Activated gamma-delta T cell (primary cell): Measurements from ENCODE around the gene ATP11B.

Experiments
- DNase-seq: peaks from one replicate; lab custom pipeline; 2025; lab: John Stamatoyannopoulos, UW

The ATP11B gene

DNA sequence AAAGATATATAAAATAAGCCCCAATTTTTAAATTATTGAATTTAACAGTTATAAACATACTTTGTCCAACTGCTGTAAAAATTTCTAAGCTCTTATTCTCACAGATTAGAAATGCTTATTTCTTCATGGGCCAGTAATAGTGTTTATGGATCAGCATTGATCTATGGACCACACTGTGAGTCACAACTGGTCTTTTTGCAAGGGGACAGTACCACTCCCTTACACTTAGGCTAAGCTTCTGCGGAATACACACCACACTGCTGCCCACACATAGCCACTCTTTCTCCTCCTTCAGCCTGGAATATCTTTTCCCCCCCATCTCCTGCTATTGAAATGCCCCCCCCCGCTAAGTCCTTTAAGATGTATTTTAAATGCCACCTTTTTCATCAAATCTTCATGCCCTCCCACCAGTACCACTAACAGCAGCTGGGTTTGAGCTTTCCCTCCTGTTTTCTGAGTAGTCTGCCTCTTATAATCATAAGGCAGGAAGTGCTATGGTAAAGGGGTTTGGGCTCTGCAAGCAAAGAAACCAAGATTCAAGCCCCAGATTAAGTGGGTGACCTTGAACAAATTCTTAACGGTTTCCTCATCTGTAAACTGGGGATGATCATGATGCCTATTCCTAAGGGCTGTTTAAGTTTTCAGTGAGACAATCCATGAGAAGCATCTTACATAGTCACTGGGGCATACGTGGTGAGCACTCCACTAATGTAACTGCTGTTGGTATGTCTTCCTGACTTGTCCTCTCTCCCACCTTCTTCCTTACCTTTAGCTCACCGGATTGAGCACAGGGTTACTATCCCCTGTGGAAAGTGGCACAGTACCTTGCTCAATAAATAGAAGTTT, 117.9 kb downstream of the ATP11B start:
- DNase-seq = no peak

- no peak for DNase-seq
Observed at GRCh38 chr3:182911782-182912111, 118.4 kb downstream of the ATP11B start.

- no peak for DNase-seq
Observed at GRCh38 chr3:182912474-182912873, 119.2 kb downstream of the ATP11B start.

GRCh38 chr3:182913889-182914288, 120.6 kb downstream of the ATP11B start:
- DNase-seq = no peak

- DNase-seq = no peak
Observed at GRCh38 chr3:182914341-182914740, 121.0 kb downstream of the ATP11B start.

DNA sequence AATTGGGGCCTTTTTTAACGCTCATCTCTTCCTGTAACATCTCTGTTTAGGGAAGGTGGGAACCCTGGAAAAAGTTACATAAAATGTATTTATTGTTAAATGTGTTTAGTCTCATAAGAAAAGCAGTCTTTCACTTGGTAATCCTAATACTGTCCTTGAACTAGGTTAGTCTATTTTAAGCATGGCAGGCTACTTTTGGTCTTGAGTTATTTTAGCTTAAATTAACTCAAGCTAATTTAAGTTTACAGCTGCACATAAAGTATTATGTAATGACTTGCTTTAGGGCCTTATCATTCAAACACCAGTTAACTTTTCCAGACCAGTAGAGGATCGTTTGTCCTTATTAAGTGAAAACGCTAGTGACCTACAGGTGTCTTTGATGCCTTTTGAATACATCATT, 123.8 kb downstream of the ATP11B start:
- no peak for DNase-seq

DNA sequence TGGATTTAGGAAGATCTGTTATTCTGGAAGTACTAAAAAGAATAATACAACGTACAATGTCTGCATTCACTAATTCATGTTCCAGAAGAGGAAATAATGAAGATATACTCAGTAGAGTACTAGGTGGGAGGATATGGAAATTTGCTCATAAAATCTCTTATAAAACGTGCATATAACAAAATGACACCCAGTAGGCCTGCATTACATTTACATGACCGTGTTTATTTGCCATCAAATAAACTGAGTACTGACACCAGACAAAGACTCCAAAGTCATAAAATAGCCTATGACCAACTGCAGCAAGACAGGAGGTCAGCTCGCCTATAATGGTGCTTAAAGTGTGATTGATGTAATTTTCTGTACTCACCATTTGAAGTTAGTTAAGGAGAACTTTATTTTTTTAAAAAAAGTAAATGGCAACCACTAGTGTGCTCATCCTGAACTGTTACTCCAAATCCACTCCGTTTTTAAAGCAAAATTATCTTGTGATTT, 126.6 kb downstream of the ATP11B start:
- no peak for DNase-seq

DNA sequence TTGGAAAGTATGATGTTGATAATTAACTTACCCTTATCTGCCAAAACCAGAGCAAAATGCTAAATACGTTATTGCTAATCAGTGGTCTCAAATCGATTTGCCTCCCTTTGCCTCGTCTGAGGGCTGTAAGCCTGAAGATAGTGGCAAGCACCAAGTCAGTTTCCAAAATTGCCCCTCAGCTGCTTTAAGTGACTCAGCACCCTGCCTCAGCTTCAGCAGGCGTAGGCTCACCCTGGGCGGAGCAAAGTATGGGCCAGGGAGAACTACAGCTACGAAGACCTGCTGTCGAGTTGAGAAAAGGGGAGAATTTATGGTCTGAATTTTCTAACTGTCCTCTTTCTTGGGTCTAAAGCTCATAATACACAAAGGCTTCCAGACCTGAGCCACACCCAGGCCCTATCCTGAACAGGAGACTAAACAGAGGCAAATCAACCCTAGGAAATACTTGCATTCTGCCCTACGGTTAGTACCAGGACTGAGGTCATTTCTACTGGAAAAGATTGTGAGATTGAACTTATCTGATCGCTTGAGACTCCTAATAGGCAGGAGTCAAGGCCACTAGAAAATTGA, 127.3 kb downstream of the ATP11B start:
- no peak for DNase-seq

DNA sequence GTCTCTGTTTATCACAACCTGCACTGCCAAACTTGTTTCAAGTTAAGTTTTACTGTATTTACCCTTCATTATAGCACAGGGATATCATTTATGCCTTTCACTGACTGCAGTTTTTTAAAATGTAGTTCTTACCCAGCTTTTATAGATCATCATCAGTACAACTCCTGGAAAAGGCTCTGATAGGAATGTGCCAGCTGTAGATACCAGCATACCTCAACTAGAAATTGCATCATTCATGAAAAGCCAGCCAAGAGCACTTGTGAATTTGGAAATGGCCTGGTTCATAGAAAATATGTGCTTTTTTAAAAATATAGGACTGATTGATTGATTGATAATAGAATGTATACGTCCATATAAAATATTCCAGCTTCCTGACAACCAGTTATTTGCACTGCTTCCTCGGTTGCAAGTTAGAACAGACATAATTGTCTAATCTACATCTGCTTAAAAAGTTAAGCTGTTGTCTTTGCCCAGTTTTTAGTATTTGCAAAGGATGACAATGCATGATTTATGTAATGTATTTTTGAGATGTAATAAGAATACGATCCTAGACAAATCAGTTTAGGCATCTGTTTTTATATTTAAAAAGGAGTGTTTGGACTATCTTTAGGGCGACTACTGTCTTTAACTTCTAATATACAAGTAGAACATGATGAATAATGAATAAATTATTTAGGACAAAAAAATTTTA, 128.5 kb downstream of the ATP11B start:
- DNase-seq = no peak

- DNase-seq = no peak
Observed at GRCh38 chr3:182925330-182925943, 132.1 kb downstream of the ATP11B start.

GRCh38 chr3:182925944-182926337, 132.6 kb downstream of the ATP11B start:
- no peak for DNase-seq

GRCh38 chr3:182935803-182936202, 142.5 kb downstream of the ATP11B start:
- DNase-seq = no peak

GRCh38 chr3:182936239-182936917, 143.1 kb downstream of the ATP11B start:
- DNase-seq = no peak

DNA sequence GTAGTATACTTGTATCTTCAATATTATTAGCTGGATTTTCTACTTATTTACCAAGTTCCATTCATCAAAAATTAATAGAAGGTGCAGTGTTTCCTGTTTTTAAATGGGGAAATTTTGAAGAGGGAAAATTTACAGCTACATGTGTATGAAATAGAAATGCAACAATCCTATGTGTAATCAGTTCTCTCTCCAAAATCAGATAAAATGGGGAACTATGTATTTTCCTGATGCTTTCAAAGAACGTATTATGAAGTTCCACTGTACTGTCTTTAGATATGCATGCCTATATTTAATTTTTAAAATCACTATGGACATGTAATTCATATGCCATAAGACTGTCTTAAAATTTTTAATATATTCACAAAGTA, 143.6 kb downstream of the ATP11B start:
- no peak for DNase-seq

GRCh38 chr3:182937293-182938051, 144.2 kb downstream of the ATP11B start:
- DNase-seq = no peak

DNA sequence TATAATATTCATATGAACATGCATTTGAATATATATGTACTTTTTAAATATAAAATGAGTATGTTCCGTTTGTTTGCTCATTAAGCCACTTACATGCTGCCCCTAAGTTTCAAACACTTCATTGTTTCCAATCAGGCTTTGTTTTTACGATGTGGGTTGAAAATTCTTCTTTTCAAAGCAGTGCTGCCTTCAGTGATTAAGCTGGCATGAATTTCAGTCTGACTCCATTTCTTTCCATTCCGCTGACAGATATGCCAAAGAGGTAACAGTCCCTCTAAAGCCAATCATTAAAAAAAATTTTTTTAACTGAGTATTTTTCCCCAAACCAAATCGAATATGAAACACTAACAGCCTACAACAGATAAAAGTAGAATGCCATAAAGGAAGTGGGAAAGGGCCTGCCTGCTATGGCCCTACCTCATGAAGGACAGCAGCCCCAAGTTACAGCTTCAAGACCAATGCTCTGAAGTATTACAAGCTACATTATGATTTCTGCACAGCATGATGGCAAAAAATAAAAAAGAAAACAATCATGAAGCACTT, 147.0 kb downstream of the ATP11B start:
- no peak for DNase-seq

DNA sequence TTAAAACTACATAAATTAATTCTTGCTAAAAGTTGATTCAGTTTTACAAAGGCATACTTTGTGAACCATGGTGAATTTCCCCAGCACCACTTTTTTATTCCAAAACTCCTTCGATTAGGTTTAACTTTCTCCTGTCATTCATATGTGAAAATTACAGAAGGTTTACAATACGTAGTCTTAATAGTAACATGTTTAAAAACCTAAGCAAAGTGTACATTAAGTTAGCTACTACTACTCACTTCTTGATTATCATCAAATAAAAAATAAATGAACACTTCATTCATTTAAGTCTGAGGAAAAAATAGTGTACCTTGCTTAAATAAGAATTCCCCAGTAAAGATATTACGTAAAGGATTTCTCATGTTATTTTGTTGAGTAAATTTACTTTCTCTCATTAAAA, 148.4 kb downstream of the ATP11B start:
- no peak for DNase-seq

- no peak for DNase-seq
Observed at GRCh38 chr3:182947888-182948287, 154.6 kb downstream of the ATP11B start.

DNA sequence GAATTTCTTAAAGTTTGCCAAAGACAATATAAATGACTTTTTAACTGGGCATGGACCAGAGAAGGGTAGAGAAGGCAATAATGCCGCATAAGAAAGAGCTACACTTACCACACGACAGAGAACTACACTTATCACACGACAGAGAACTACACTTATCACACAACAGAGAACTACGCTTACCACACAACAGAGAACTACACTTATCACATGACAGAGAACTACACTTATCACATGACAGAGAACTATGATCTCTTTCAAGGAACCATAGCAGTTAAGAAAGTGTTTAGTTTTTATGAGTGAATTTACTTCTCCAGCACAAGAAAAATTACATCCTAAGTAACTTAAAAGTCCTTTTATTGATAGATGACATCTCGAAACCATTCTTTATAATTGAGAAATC, 155.0 kb downstream of the ATP11B start:
- no peak for DNase-seq

DNA sequence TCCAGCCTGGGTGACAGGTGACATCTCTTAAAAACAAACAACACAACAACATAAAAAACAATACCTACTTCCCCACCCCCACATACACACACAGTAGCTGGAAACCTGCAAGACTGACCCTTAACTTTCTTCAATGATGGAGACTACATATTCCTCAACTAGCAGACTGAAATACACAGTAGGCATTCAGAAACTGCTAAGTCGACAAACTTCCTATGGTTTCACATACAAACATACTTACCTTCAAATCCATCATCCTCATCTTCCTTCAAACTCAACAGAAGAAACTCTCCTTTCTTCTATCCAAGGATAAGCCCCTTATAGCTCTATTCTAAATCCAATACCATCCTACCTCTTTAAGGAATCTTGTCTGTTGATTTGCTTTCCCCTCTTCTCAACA, 156.4 kb downstream of the ATP11B start:
- no peak for DNase-seq
